Stimulated activated CD8-positive, alpha-beta memory T cell treated with anti-CD3 and anti-CD28 coated beads, Interleukin-4, amount 100 ng/mL, for 1 hour (primary cell): ENCODE measurements around the gene PLCXD1.
"Not testable (repeated sequence)": the region's sequence is repeated elsewhere in the genome, so short reads cannot be mapped to it uniquely, and the experiment has no call there.

Experiments
- DNase-seq, 2 donors: peaks; one replicate each; pipeline ENCODE4 v3.0.0-alpha.2; 2020; ENCODE audit warnings: low read depth in 2 of 2, low spot score in 1 of 2

Gene PLCXD1

GRCh38 chrX:349702-350101 is 68.5 kb downstream of the PLCXD1 start:
- no peak for DNase-seq

- DNase-seq = no peak
Measured at GRCh38 chrX:350148-350533, 69.0 kb downstream of the PLCXD1 start.

- no peak for DNase-seq
Measured at GRCh38 chrX:350534-351323, 69.5 kb downstream of the PLCXD1 start.

- not testable (repeated sequence) for DNase-seq
Measured at GRCh38 chrX:351324-351641, 70.1 kb downstream of the PLCXD1 start.

GRCh38 chrX:351736-352135 is 70.6 kb downstream of the PLCXD1 start:
- no peak for DNase-seq

- DNase-seq = no peak
Measured at GRCh38 chrX:352181-352580, 71.0 kb downstream of the PLCXD1 start.

- DNase-seq = no peak
Measured at GRCh38 chrX:352582-353314, 71.6 kb downstream of the PLCXD1 start.
